Spleen (tissue), 11 donors: Measurements from ENCODE around the gene C11orf24. TPM values are rescaled to one million over a fixed set of nuclear protein-coding genes. Genes with fewer than 3 reads are reported as not detected.

Source experiments
- DNase-seq: peaks from one replicate; pipeline ENCODE4 v3.0.0-alpha.2; 2020
- H3K27ac ChIP-seq, 8 donors: fragments of 200-600 bp; sonication (generic) in 7 of 8; 1 replicate in 4 of 8; 2 replicates in 4 of 8; pipeline versions ENCODE4 v1.5.0 to v1.8.0; 2016 to 2021; ENCODE audit warnings: inconsistent platforms in 4 of 8, mild to moderate bottlenecking in 4 of 8, moderate library complexity in 1 of 8
- H3K27me3 ChIP-seq, 7 donors: fragments of 200-600 bp; sonication (generic) in 6 of 7; replicated peaks in 1 of 7; 1 replicate in 4 of 7; 2 replicates in 3 of 7; pipeline versions ENCODE4 v1.5.0 to v1.8.0; 2016 to 2021; ENCODE audit warnings: inconsistent platforms in 3 of 7, mild to moderate bottlenecking in 1 of 7
- H3K36me3 ChIP-seq, 6 donors: fragments of 200-600 bp; sonication (generic) in 5 of 6; 1 replicate in 4 of 6; 2 replicates in 2 of 6; pipeline versions ENCODE4 v1.5.0 to v1.8.0; 2016 to 2021; ENCODE audit warnings: inconsistent platforms in 2 of 6
- H3K4me1 ChIP-seq, 6 donors: fragments of 200-600 bp; sonication (generic) in 5 of 6; 1 replicate in 3 of 6; 2 replicates in 3 of 6; pipeline versions ENCODE4 v1.5.0 to v1.8.0; 2016 to 2021; ENCODE audit warnings: inconsistent platforms in 3 of 6
- H3K4me3 ChIP-seq, 8 donors: fragments of 200-600 bp; sonication (generic) in 7 of 8; 1 replicate in 4 of 8; 2 replicates in 4 of 8; pipeline versions ENCODE4 v1.5.0 to v1.8.0; 2016 to 2021; ENCODE audit warnings: inconsistent platforms in 4 of 8, mild to moderate bottlenecking in 4 of 8, moderate library complexity in 2 of 8
- H3K9me3 ChIP-seq, 8 donors: fragments of 200-600 bp; sonication (generic) in 7 of 8; 1 replicate in 4 of 8; 2 replicates in 4 of 8; pipeline versions ENCODE4 v1.5.0 to v1.8.0; 2016 to 2021; ENCODE audit warnings: inconsistent platforms in 4 of 8
- CTCF ChIP-seq, 11 experiments: fragments of 200-600 bp in 7 of 11; fragments of 450-650 bp in 4 of 11; sonication (generic) in 4 of 11; IDR thresholded peaks in 8 of 11; conservative IDR thresholded peaks in 3 of 11; 1 replicate in 7 of 11; 2 replicates in 4 of 11; pipeline versions ENCODE4 v1.4.0 to v1.8.0; 2016 to 2021; ENCODE audit warnings: antibody characterized with exemption in 11 of 11, inconsistent platforms in 4 of 11, mild to moderate bottlenecking in 1 of 11
- POLR2A ChIP-seq, 3 donors: fragments of 450-650 bp; IDR thresholded peaks; one replicate each; pipeline ENCODE4 v1.5.1; 2017; ENCODE audit warnings: antibody characterized with exemption in 3 of 3, mild to moderate bottlenecking in 1 of 3
- POLR2AphosphoS5 ChIP-seq, 3 donors: sonication (generic); formaldehyde crosslinking; IDR thresholded peaks; one replicate each; pipeline ENCODE4 v1.5.1; 2017; ENCODE audit warnings: antibody characterized with exemption in 3 of 3
- WGBS, 5 donors: extraction: QIAGEN DNeasy Blood & Tissue Kit in 3 of 5; methylation state at CpG; one replicate each; pipeline versions ENCODE4 v1.1.5 to v1.1.7; 2013 to 2018; 5-methylcytosine and 5-hydroxymethylcytosine counted together
- intact Hi-C: fragments of 100-400 bp; cut with DNase I; formaldehyde crosslinking; loops from one replicate; pipeline ENCODE4 v1.15.0; 2023; ENCODE audit warnings: low total_unique reads
- polyA plus RNA-seq, 3 donors: library from polyadenylated mRNA; stranded (reverse); fragments of 200-250 nt; gene quantifications; one replicate each; pipeline ENCODE4 v1.2.1, GENCODE V29; 2013
- total RNA-seq, 7 donors: library from RNA; depleted of rRNA in 3 of 7; stranded (reverse); fragments of >200 nt in 3 of 7; fragmentation: NEBNext Ultra II Directional in 4 of 7; extraction: Animal tissue kit (Norgen Biotek cat#: 25700) in 4 of 7; gene quantifications; one replicate each; pipeline versions ENCODE4 v1.1.0 to v1.2.1, GENCODE V29; 2016 to 2021
- donor health status: healthy with polysubstance abuse.
- donor health status: DM: no; HTN: no; CAD: no; lungs with moderate emphysema.
- donor health status: DM: no; HTN: no; CAD: no.
- donor health status: Bipolar disorder and iron deficiency.
- donor health status: healthy.
- donor health status: DM: no; HTN: no; CAD: no.
- donor health status: DM: yes; HTN: yes; CAD: no.

C11orf24 gene
- total and polyA plus RNA-seq, 10 donors = 15.9 to 36.0 (median 24.2) TPM

GRCh38 chr11:68213555-68214172 lies 58.1 kb downstream of the C11orf24 start:
- WGBS, 5 donors = 0 to 1% (median 0%) methylated on average over 7 to 90 of the region's 90 CpGs
- Histone ChIP-seq H3K27me3 (peaks cover 0 to 12% (median 0%) of the 10 kb centered on the region in 7 donors), H3K4me1 (peaks cover 26 to 58% (median 51%) of the 10 kb centered on the region in 6 donors), H3K36me3 (no peaks in the 10 kb centered on the region), H3K27ac (peak overlapping the region; percentile 99 to 100 (median 100)), H3K9me3 (no peaks in the 10 kb centered on the region), H3K4me3 (peak overlapping the region; percentile 66 to 96 (median 78))
- peak; percentile 83 to 95 (median 92) for TF ChIP-seq POLR2A (IDR thresholded peaks at IDR 0.05)
- TF ChIP-seq CTCF (IDR thresholded peaks at IDR 0.05 in 8 of 11, conservative IDR thresholded peaks at IDR 0.05 in 3 of 11) = peak in 6 of 11 experiments; percentile 16 to 58 (median 34)
- peak; percentile 75 to 83 (median 83) for TF ChIP-seq POLR2AphosphoS5 (IDR thresholded peaks at IDR 0.05)
- peak; percentile 95 for DNase-seq
- intact Hi-C loops = no loop called here

GRCh38 chr11:68213135-68213515 lies 58.6 kb downstream of the C11orf24 start, which contains the start of gene KMT5B:
Gene KMT5B (minus strand): TSS chr11:68213296. CDS start chr11:68190076, 23,220 bp downstream.
- Histone ChIP-seq H3K27ac (peak within 1 kb of the TSS; percentile 99 to 100 (median 100)), H3K27me3 (peaks cover 0 to 12% (median 0%) of the 10 kb centered on the region in 7 donors), H3K9me3 (no peaks in the 10 kb centered on the region), H3K4me1 (peaks cover 28 to 63% (median 56%) of the 10 kb centered on the region in 6 donors), H3K4me3 (peak within 1 kb of the TSS; percentile 67 to 96 (median 80)), H3K36me3 (no peaks in the 10 kb centered on the region)
- intact Hi-C loops = no loop called here
- WGBS, 5 donors = 0 to 1% (median 1%) methylated on average over 13 to 60 of the region's 60 CpGs
- TF ChIP-seq CTCF (IDR thresholded peaks at IDR 0.05 in 8 of 11, conservative IDR thresholded peaks at IDR 0.05 in 3 of 11) (peak in 1 of 11 experiments; percentile 3), POLR2A (IDR thresholded peaks at IDR 0.05) (no peak), POLR2AphosphoS5 (IDR thresholded peaks at IDR 0.05) (no peak)
- no peak for DNase-seq

GRCh38 chr11:68212421-68213134 lies 59.2 kb downstream of the C11orf24 start:
- Histone ChIP-seq H3K27ac (peak overlapping the region; percentile 99 to 100 (median 100)), H3K36me3 (no peaks in the 10 kb centered on the region), H3K4me3 (peak overlapping the region; percentile 62 to 96 (median 78)), H3K9me3 (no peaks in the 10 kb centered on the region), H3K27me3 (peaks cover 0 to 12% (median 0%) of the 10 kb centered on the region in 7 donors), H3K4me1 (peaks cover 28 to 69% (median 59%) of the 10 kb centered on the region in 6 donors)
- WGBS, 5 donors = 0 to 1% (median 1%) methylated on average over 35 to 80 of the region's 80 CpGs
- peak; percentile 90 for DNase-seq
- TF ChIP-seq CTCF (IDR thresholded peaks at IDR 0.05 in 8 of 11, conservative IDR thresholded peaks at IDR 0.05 in 3 of 11) (peak in 6 of 11 experiments; percentile 9 to 46 (median 30)), POLR2AphosphoS5 (IDR thresholded peaks at IDR 0.05) (peak; percentile 59 to 78 (median 71)), POLR2A (IDR thresholded peaks at IDR 0.05) (peak in 1 of 3 donors; percentile 19)
- intact Hi-C loops = no loop called here
